ENCODE data around the gene MDM2. TPM values are rescaled to one million over a fixed set of nuclear protein-coding genes. Genes with fewer than 3 reads are reported as not detected.

MDM2 gene
- total and polyA plus RNA-seq, 2 of the 13 experiments (the other 11 are each of a cell fraction or from before 2014, with no cell fraction given), result 29.3 to 314 TPM

- no peak for TF ChIP-seq HOXA9 (CRISPR knock-in tag; IDR thresholded peaks at IDR 0.05; ENCODE audit: borderline replicate concordance)
- TF ChIP-seq TFDP2 (CRISPR knock-in tag; IDR thresholded peaks at IDR 0.05), result no peak
- no peak for TF ChIP-seq ZBTB33 (CRISPR knock-in tag; IDR thresholded peaks at IDR 0.05)
- TF ChIP-seq ZBTB3 (CRISPR knock-in tag; IDR thresholded peaks at IDR 0.05; ENCODE audit: borderline replicate concordance, low read depth), result no peak
- no peak for TF ChIP-seq ZNF800 (CRISPR knock-in tag; IDR thresholded peaks at IDR 0.05)
- no peak for TF ChIP-seq ELF3 (CRISPR knock-in tag; IDR thresholded peaks at IDR 0.05)
- no peak for TF ChIP-seq NFYB (CRISPR knock-in tag; IDR thresholded peaks at IDR 0.05)
- peak; percentile 31; the same call in 1 of the 2 replicates for TF ChIP-seq SALL1 (CRISPR knock-in tag; IDR thresholded peaks at IDR 0.05)
- no peak for TF ChIP-seq ZIK1 (CRISPR knock-in tag; IDR thresholded peaks at IDR 0.05; ENCODE audit: borderline replicate concordance, low read depth)
- no peak for TF ChIP-seq MLXIP (CRISPR knock-in tag; IDR thresholded peaks at IDR 0.05; ENCODE audit: borderline replicate concordance)
- no peak for TF ChIP-seq ZMYM4 (CRISPR knock-in tag; IDR thresholded peaks at IDR 0.05)
- peak; percentile 62 for TF ChIP-seq CEBPG (CRISPR knock-in tag; IDR thresholded peaks at IDR 0.05)
- TF ChIP-seq ZBTB34 (CRISPR knock-in tag; IDR thresholded peaks at IDR 0.05), result no peak
- TF ChIP-seq MYNN (CRISPR knock-in tag; IDR thresholded peaks at IDR 0.05; ENCODE audit: low read depth), result no peak
- TF ChIP-seq POLR2AphosphoS2 (IDR thresholded peaks at IDR 0.05; ENCODE audit: low read depth, low read length), result no peak
- no peak for TF ChIP-seq ZNF652 (CRISPR knock-in tag; IDR thresholded peaks at IDR 0.05; ENCODE audit: borderline replicate concordance, low read depth)
- TF ChIP-seq POGZ (CRISPR knock-in tag; IDR thresholded peaks at IDR 0.05), result no peak
- peak; percentile 27; the same call in 1 of the 2 replicates for TF ChIP-seq SMYD3 (CRISPR knock-in tag; IDR thresholded peaks at IDR 0.05)
- TF ChIP-seq PPARG (CRISPR knock-in tag; conservative IDR thresholded peaks at IDR 0.05), result no peak
Observed at GRCh38 chr12:68784015-68784414, 24.0 kb upstream of the MDM2 start (continued).

Measured in HepG2 (cell line).